ENCODE data around the gene MID1IP1. TPM values are rescaled to one million over a fixed set of nuclear protein-coding genes. Genes with fewer than 3 reads are reported as not detected.
A peak's percentile ranks its signal among the peaks of the same experiment; 100 is the strongest.

MID1IP1 gene, protein sequence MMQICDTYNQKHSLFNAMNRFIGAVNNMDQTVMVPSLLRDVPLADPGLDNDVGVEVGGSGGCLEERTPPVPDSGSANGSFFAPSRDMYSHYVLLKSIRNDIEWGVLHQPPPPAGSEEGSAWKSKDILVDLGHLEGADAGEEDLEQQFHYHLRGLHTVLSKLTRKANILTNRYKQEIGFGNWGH
- total RNA-seq, result 61.2 TPM

DNA sequence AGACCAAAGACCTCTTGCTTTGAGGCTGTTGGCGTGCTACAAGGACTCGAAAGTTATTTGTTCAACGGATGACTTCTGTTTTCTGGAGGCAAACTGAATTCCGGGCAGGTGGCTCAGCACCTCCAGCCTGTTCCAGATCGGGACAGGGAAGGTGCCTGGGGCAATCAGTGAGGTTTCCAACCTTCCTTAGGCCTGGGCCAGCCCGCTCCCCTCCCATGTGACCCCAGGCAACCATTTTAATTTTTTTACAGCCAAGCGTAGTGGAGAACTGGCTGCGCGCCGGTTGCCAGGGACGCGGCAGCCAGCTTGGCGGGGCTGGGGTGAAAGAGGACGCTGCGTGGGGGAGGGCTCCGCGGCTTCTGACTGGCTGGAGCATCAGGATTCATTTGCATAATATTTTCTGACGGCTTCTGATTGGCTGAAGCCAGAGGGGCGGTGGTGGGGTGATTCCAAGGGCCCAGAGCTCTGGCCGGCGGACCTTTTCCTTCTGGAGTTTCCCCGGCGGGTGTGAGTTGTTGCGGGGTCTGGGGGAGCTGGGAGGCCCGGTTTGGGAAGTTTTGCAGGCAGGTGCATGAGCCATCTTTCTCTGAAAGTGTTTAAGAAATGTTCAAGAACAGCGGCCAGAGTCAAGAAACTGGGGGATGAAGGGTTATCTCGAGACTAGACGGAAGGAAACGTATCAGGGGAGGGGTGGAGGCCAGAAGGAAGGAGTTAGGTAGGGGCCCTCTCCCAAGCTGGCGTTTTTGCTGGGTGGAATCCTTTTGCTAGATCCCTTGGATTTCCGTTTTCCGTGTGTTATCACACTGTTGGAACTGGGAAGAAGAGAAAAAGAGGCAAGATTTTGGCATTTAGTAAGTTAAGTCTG lies at the start of gene MID1IP1:
MID1IP1 (plus strand) TSS at position 479 of the 865 bp plus-strand sequence. CDS start 3,488 bp downstream, outside the sequence.
- Histone ChIP-seq H3K9me3 (ENCODE audit: low read depth, low read length) (no peaks in the 10 kb centered on the region), H3K4me1 (ENCODE audit: insufficient read depth, low read length) (peaks cover 23% of the 10 kb centered on the region), H3K27me3 (ENCODE audit: insufficient read depth, low read length) (no peaks in the 10 kb centered on the region), H3K4me3 (ENCODE audit: low read length) (peak within 1 kb of the TSS; percentile 51)

DNA sequence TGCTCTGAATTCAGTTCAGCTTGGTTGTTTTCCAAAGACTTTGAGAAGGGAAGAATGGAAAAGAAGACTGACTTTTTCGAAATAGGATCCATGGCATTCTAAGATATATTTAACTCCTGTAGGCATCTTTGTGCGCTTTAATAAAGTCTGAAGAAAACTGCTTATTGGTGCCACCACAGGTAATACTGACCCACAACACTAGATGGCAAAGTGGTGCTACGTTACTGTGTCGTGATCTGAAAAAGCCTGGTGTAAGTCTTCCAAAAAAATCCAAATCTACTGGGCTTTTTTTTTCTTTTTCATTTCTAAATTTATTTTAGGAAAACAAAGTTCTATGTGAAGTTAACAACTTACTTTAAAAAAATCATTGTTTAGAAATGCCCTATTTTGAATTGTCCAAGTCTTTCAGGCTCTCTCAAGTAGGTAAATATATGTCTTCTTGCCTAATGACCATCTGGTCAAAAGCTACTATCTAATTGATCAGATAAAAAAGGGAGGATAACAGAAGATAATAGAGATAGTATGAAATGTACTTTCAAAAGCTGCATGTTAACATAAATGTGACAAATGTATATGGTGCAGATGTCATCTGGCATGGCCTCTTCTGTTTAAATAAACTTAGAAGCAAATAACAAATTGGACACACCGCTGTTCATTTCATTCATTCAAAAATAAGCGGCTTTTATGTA lies 47.0 kb upstream of the MID1IP1 start:
- Histone ChIP-seq H3K4me3 (ENCODE audit: low read length) (no peak overlapping the region), H3K27me3 (ENCODE audit: insufficient read depth, low read length) (no peaks in the 10 kb centered on the region), H3K4me1 (ENCODE audit: insufficient read depth, low read length) (no peaks in the 10 kb centered on the region), H3K9me3 (ENCODE audit: low read depth, low read length) (no peaks in the 10 kb centered on the region)

GRCh38 chrX:38754818-38755718 lies 46.2 kb upstream of the MID1IP1 start:
- Histone ChIP-seq H3K4me3 (ENCODE audit: low read length) (no peak overlapping the region), H3K9me3 (ENCODE audit: low read depth, low read length) (no peaks in the 10 kb centered on the region), H3K4me1 (ENCODE audit: insufficient read depth, low read length) (no peaks in the 10 kb centered on the region), H3K27me3 (ENCODE audit: insufficient read depth, low read length) (no peaks in the 10 kb centered on the region)

DNA sequence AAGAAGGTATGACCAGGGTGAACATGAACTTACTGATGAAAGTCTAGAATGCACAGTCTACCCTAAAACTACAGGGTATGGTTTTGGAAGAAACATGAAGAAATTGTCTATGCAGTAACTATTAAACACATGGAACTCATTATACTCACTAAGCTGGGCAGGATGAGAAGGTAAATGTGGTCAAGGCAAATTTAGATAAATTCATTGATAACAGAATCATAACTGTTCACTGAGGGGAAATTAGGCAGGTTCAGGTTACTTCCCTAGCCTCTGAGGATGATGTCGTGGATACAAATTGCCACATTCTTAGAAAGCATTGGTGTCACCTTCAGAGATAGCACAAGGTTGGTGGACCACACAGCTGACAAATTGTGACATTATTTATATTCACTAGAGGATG lies 40.4 kb upstream of the MID1IP1 start:
- H3K27me3 ChIP-seq (ENCODE audit: insufficient read depth, low read length), result no peaks in the 10 kb centered on the region
- H3K4me1 ChIP-seq (ENCODE audit: insufficient read depth, low read length), result no peaks in the 10 kb centered on the region
- no peaks in the 10 kb centered on the region for H3K9me3 ChIP-seq (ENCODE audit: low read depth, low read length)
- H3K4me3 ChIP-seq (ENCODE audit: low read length), result no peak overlapping the region

- Histone ChIP-seq H3K9me3 (ENCODE audit: low read depth, low read length) (no peaks in the 10 kb centered on the region), H3K4me1 (ENCODE audit: insufficient read depth, low read length) (no peaks in the 10 kb centered on the region), H3K27me3 (ENCODE audit: insufficient read depth, low read length) (no peaks in the 10 kb centered on the region), H3K4me3 (ENCODE audit: low read length) (no peak overlapping the region)
Measured at GRCh38 chrX:38768079-38768478, 33.2 kb upstream of the MID1IP1 start.

DNA sequence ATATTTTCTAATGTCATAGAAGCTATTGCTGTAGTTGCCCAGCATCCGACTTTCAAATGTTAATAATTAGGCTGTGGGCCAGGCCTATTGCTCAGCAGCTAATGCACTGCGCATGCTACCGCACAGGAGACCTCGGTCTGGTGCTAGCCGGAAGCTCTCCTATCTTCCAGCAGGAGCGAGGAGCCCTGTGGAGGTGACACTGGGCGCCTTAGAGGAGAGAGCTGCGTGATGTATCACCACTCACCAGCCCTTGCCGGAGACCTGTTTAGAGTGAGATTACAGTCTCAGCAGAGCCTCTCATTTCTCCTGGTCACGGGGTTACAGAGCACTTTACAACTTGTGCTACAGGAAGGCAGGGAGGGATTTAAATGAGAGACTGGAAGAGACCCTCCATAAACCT lies 31.1 kb upstream of the MID1IP1 start:
- Histone ChIP-seq H3K9me3 (ENCODE audit: low read depth, low read length) (no peaks in the 10 kb centered on the region), H3K4me3 (ENCODE audit: low read length) (no peak overlapping the region), H3K4me1 (ENCODE audit: insufficient read depth, low read length) (no peaks in the 10 kb centered on the region)

DNA sequence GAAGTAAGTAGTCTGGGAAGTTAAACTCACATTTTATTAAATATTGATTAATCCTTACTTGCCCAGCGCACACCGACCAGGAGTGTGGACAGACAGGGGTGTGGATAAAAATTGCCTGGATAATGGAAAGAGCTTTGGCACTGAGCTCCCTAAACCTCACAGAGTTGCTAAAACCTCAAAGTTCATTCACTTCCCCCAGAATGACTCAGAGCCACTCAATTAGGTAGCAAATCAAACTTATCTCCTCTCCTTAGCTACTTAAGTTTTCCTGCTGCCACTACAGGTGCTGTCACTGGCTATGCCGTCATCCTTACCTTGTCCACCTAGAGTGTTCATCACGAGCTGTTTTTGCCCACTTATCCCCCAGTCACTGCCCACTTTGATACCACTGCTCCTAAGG lies 27.0 kb upstream of the MID1IP1 start:
- Histone ChIP-seq H3K4me3 (ENCODE audit: low read length) (no peak overlapping the region), H3K4me1 (ENCODE audit: insufficient read depth, low read length) (no peaks in the 10 kb centered on the region)

More for the DNA sequence above, 31.1 kb upstream of the MID1IP1 start:
- H3K27me3 ChIP-seq (ENCODE audit: insufficient read depth, low read length), result no peaks in the 10 kb centered on the region

GRCh38 chrX:38796946-38797345 lies 4.3 kb upstream of the MID1IP1 start:
- Histone ChIP-seq H3K27me3 (ENCODE audit: insufficient read depth, low read length) (no peaks in the 10 kb centered on the region), H3K4me1 (ENCODE audit: insufficient read depth, low read length) (peaks cover 7% of the 10 kb centered on the region), H3K4me3 (ENCODE audit: low read length) (no peak overlapping the region), H3K9me3 (ENCODE audit: low read depth, low read length) (no peaks in the 10 kb centered on the region)

More for the DNA sequence above, 27.0 kb upstream of the MID1IP1 start:
- H3K27me3 ChIP-seq (ENCODE audit: insufficient read depth, low read length), result no peaks in the 10 kb centered on the region
- no peaks in the 10 kb centered on the region for H3K9me3 ChIP-seq (ENCODE audit: low read depth, low read length)

DNA sequence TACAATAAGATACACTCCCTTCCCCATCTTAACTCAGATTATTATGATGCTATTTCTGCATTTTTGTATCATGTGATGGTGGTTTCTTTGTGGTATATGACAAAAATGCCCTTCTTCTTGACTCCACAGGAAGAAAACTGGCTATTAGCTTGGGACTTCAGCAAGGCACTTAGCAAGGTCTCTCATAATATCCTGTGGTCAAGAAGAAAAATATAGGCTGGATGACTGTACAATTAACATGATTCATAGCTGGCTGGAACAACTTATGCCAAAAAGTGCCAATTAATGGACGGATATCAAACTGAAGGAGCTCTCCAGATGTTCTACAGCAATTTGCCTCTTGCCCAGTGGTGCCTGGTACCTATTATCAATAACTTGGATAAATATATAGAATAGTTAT lies 2.3 kb upstream of the MID1IP1 start:
- H3K27me3 ChIP-seq (ENCODE audit: insufficient read depth, low read length), result no peaks in the 10 kb centered on the region
- H3K4me3 ChIP-seq (ENCODE audit: low read length), result no peak overlapping the region
- no peaks in the 10 kb centered on the region for H3K9me3 ChIP-seq (ENCODE audit: low read depth, low read length)
- H3K4me1 ChIP-seq (ENCODE audit: insufficient read depth, low read length), result peaks cover 23% of the 10 kb centered on the region

DNA sequence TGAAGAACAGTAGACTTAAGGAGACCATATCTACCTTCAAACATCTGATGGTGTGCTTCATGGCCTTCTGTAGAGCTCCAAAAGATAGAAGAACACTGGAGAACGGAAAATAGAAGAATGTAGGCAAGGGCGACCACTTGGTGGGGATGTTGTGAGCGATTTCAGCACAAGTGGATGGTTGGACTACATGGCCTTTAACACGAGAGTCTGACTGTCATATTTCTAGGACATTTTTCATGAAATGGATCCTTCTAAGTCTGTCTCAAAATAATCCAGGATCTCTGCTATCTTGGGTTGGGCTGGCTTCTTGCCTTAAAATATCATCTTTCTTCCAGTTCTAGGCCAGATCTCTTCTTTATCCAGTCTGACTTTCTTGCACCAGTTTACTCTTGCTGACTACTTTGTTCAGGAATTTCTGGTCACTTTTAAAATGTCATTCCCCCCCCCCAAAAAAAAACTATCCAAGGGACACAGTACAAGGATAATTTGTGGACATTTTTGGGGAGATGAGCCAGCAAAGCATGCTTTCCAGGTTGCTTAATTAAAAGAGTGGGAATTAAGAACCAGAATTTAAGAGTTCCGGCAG lies 1.2 kb upstream of the MID1IP1 start:
- no peaks in the 10 kb centered on the region for H3K27me3 ChIP-seq (ENCODE audit: insufficient read depth, low read length)
- H3K4me3 ChIP-seq (ENCODE audit: low read length), result no peak overlapping the region
- no peaks in the 10 kb centered on the region for H3K9me3 ChIP-seq (ENCODE audit: low read depth, low read length)
- peaks cover 23% of the 10 kb centered on the region for H3K4me1 ChIP-seq (ENCODE audit: insufficient read depth, low read length)

GRCh38 chrX:38803243-38803587 lies 2.0 kb downstream of the MID1IP1 start:
- Histone ChIP-seq H3K4me1 (ENCODE audit: insufficient read depth, low read length) (peaks cover 31% of the 10 kb centered on the region), H3K4me3 (ENCODE audit: low read length) (peak overlapping the region; percentile 65), H3K9me3 (ENCODE audit: low read depth, low read length) (no peaks in the 10 kb centered on the region), H3K27me3 (ENCODE audit: insufficient read depth, low read length) (no peaks in the 10 kb centered on the region)

GRCh38 chrX:38803588-38804431 lies 2.6 kb downstream of the MID1IP1 start:
- H3K4me1 ChIP-seq (ENCODE audit: insufficient read depth, low read length), result peaks cover 35% of the 10 kb centered on the region
- H3K9me3 ChIP-seq (ENCODE audit: low read depth, low read length), result no peaks in the 10 kb centered on the region
- H3K27me3 ChIP-seq (ENCODE audit: insufficient read depth, low read length), result no peaks in the 10 kb centered on the region
- H3K4me3 ChIP-seq (ENCODE audit: low read length), result peak overlapping the region; percentile 65

GRCh38 chrX:38804432-38804681 lies 3.1 kb downstream of the MID1IP1 start:
- Histone ChIP-seq H3K4me3 (ENCODE audit: low read length) (peak overlapping the region; percentile 65), H3K4me1 (ENCODE audit: insufficient read depth, low read length) (peaks cover 35% of the 10 kb centered on the region), H3K9me3 (ENCODE audit: low read depth, low read length) (no peaks in the 10 kb centered on the region), H3K27me3 (ENCODE audit: insufficient read depth, low read length) (no peaks in the 10 kb centered on the region)
